Osteoblast (primary cell): Measurements from ENCODE around the gene CADPS2. TPM values are rescaled to one million over a fixed set of nuclear protein-coding genes. Genes with fewer than 3 reads are reported as not detected.

ENCODE experiments used
- DNase-seq: peaks from one replicate; pipeline ENCODE4 v3.0.0; 2011; ENCODE audit warnings: low spot score, mixed read lengths; ENCODE audit not compliant: insufficient read length; ENCODE audit errors: missing footprints
- H2AFZ ChIP-seq: 2 replicates; pipeline ENCODE4 v1.6.0; 2011; ENCODE audit warnings: mild to moderate bottlenecking, low read length
- H3K27ac ChIP-seq: 2 replicates; pipeline ENCODE4 v1.5.1; 2011; ENCODE audit warnings: mild to moderate bottlenecking, low read depth, low read length, moderate library complexity
- H3K27me3 ChIP-seq: 2 replicates; pipeline ENCODE4 v1.6.0; 2012; ENCODE audit warnings: mild to moderate bottlenecking, control low read depth, inconsistent platforms, low read length, moderate library complexity; ENCODE audit not compliant: insufficient read depth
- H3K36me3 ChIP-seq: 2 replicates; pipeline ENCODE4 v1.5.1; 2011; ENCODE audit warnings: mild to moderate bottlenecking, low read length, control low read depth, moderate library complexity; ENCODE audit not compliant: insufficient read depth
- H3K4me1 ChIP-seq: 2 replicates; pipeline ENCODE4 v1.5.1; 2011; ENCODE audit warnings: mild to moderate bottlenecking, low read length, control low read depth, moderate library complexity; ENCODE audit not compliant: insufficient read depth
- H3K4me2 ChIP-seq: 2 replicates; pipeline ENCODE4 v1.6.0; 2011; ENCODE audit warnings: mild to moderate bottlenecking, low read length; ENCODE audit not compliant: insufficient read depth
- H3K4me3 ChIP-seq: fragments of 200-600 bp; sonication (generic); 3 replicates; pipeline ENCODE4 v1.5.1; 2012; ENCODE audit warnings: mild to moderate bottlenecking, low read length, inconsistent platforms; ENCODE audit not compliant: insufficient read depth
- H3K79me2 ChIP-seq: 2 replicates; pipeline ENCODE4 v1.6.0; 2012; ENCODE audit warnings: mild to moderate bottlenecking, low read length, control low read depth, inconsistent platforms; ENCODE audit not compliant: insufficient read depth
- H3K9me3 ChIP-seq: 2 replicates; pipeline ENCODE4 v1.5.1; 2011; ENCODE audit warnings: low read depth, low read length, control low read depth
- H4K20me1 ChIP-seq: 2 replicates; pipeline ENCODE4 v1.6.0; 2012; ENCODE audit warnings: mild to moderate bottlenecking, low read length, control low read depth; ENCODE audit not compliant: insufficient read depth
- CTCF ChIP-seq: IDR thresholded peaks from 2 replicates; pipeline ENCODE4 v1.5.1; 2011; ENCODE audit warnings: mild to moderate bottlenecking, low read depth, low read length, moderate library complexity; ENCODE audit errors: extremely low read depth
- total RNA-seq: library from RNA; depleted of rRNA; stranded (reverse); fragments of >200 nt; gene quantifications from 2 replicates; pipeline ENCODE4 v1.2.3, GENCODE V29; 2012

The CADPS2 gene
- total RNA-seq, result 21.7 and 26.2 TPM in 2 replicates

- peak within 1 kb of the TSS; percentile 89 for H3K4me2 ChIP-seq
- peak within 1 kb of the TSS; percentile 97 for H2AFZ ChIP-seq
- H3K4me3 ChIP-seq, result peak within 1 kb of the TSS; percentile 82
- H3K79me2 ChIP-seq, result no peaks in the 10 kb centered on the region
- DNase-seq, result peak; percentile 99
- peaks cover 15% of the 10 kb centered on the region for H3K4me1 ChIP-seq
- H3K36me3 ChIP-seq, result no peaks in the 10 kb centered on the region
- TF ChIP-seq CTCF, result peak; percentile 8
- no peaks in the 10 kb centered on the region for H3K27me3 ChIP-seq
- no peaks in the 10 kb centered on the region for H4K20me1 ChIP-seq
- peak within 1 kb of the TSS; percentile 31 for H3K27ac ChIP-seq
- no peaks in the 10 kb centered on the region for H3K9me3 ChIP-seq
These were observed at the start of gene CADPS2 for GRCh38 chr7:122886357-122887081. Gene CADPS2, minus strand, starts transcription at chr7:122886460. Its CDS starts 123 bp downstream, at chr7:122886337.

- TF ChIP-seq CTCF, result no peak
- Histone ChIP-seq H3K4me1 (no peaks in the 10 kb centered on the region), H3K4me2 (no peak overlapping the region), H4K20me1 (no peaks in the 10 kb centered on the region), H3K4me3 (no peak overlapping the region), H3K27ac (no peak overlapping the region), H3K27me3 (no peaks in the 10 kb centered on the region), H3K79me2 (no peaks in the 10 kb centered on the region), H3K36me3 (no peaks in the 10 kb centered on the region), H3K9me3 (no peaks in the 10 kb centered on the region), H2AFZ (no peak overlapping the region)
- DNase-seq, result peak; percentile 60
These were observed 49.4 kb upstream of the CADPS2 start for GRCh38 chr7:122935620-122936019.

GRCh38 chr7:122919643-122920181 lies 33.5 kb upstream of the CADPS2 start:
- Histone ChIP-seq H4K20me1 (no peaks in the 10 kb centered on the region), H3K4me3 (no peak overlapping the region), H3K9me3 (no peaks in the 10 kb centered on the region), H3K36me3 (no peaks in the 10 kb centered on the region), H3K4me2 (no peak overlapping the region), H3K4me1 (no peaks in the 10 kb centered on the region), H2AFZ (no peak overlapping the region), H3K27me3 (no peaks in the 10 kb centered on the region), H3K27ac (no peak overlapping the region), H3K79me2 (no peaks in the 10 kb centered on the region)
- no peak for TF ChIP-seq CTCF
- DNase-seq, result no peak

GRCh38 chr7:122914812-122915211 lies 28.6 kb upstream of the CADPS2 start:
- H2AFZ ChIP-seq, result no peak overlapping the region
- no peaks in the 10 kb centered on the region for H4K20me1 ChIP-seq
- H3K36me3 ChIP-seq, result no peaks in the 10 kb centered on the region
- no peak for TF ChIP-seq CTCF
- H3K27me3 ChIP-seq, result no peaks in the 10 kb centered on the region
- no peak overlapping the region for H3K4me2 ChIP-seq
- H3K4me3 ChIP-seq, result no peak overlapping the region
- no peaks in the 10 kb centered on the region for H3K79me2 ChIP-seq
- no peaks in the 10 kb centered on the region for H3K4me1 ChIP-seq
- no peaks in the 10 kb centered on the region for H3K9me3 ChIP-seq
- no peak overlapping the region for H3K27ac ChIP-seq
- no peak for DNase-seq
